Endothelial cell (in vitro differentiated cells): ENCODE measurements around the gene ARMS2. TPM values are rescaled to one million over a fixed set of nuclear protein-coding genes. Genes with fewer than 3 reads are reported as not detected.
A peak's percentile ranks its signal among the peaks of the same experiment; 100 is the strongest.

Experiments
- DNase-seq: peaks from one replicate; pipeline ENCODE4 v3.0.0; 2021; ENCODE audit warnings: low spot score
- H3K27ac Mint-ChIP-seq: one replicate; pipeline ENCODE4 v1.8.0; 2021; ENCODE audit warnings: mixed read lengths, inconsistent platforms; ENCODE audit not compliant: unreplicated experiment
- H3K27me3 Mint-ChIP-seq: one replicate; pipeline ENCODE4 v1.8.0; 2021; ENCODE audit warnings: mild to moderate bottlenecking, moderate library complexity, mixed read lengths, inconsistent platforms; ENCODE audit not compliant: unreplicated experiment
- H3K36me3 Mint-ChIP-seq: one replicate; pipeline ENCODE4 v1.8.0; 2021; ENCODE audit warnings: mild to moderate bottlenecking, low read depth, mixed read lengths, inconsistent platforms; ENCODE audit not compliant: unreplicated experiment
- H3K4me1 Mint-ChIP-seq: one replicate; pipeline ENCODE4 v1.8.0; 2021; ENCODE audit warnings: mild to moderate bottlenecking, mixed read lengths, inconsistent platforms; ENCODE audit not compliant: unreplicated experiment
- H3K4me3 Mint-ChIP-seq: one replicate; pipeline ENCODE4 v1.8.0; 2021; ENCODE audit warnings: mild to moderate bottlenecking, mixed read lengths, inconsistent platforms; ENCODE audit not compliant: unreplicated experiment
- H3K9me3 Mint-ChIP-seq: one replicate; pipeline ENCODE4 v1.8.0; 2021; ENCODE audit warnings: mixed read lengths, inconsistent platforms; ENCODE audit not compliant: unreplicated experiment
- CTCF ChIP-seq: fragments of 200-600 bp; sonication (generic); IDR thresholded peaks from one replicate; pipeline ENCODE4 v1.5.0; 2021; ENCODE audit warnings: antibody characterized with exemption; ENCODE audit not compliant: unreplicated experiment
- total RNA-seq: library from RNA; stranded (reverse); fragmentation: NEBNext Ultra II Directional; extraction: Animal tissue kit (Norgen Biotek cat#: 25700); gene quantifications from one replicate; pipeline ENCODE4 v1.2.1, GENCODE V29; 2021; ENCODE audit not compliant: unreplicated experiment

The ARMS2 gene
- total RNA-seq, 1 donor from 2014 or later = not detected

DNA sequence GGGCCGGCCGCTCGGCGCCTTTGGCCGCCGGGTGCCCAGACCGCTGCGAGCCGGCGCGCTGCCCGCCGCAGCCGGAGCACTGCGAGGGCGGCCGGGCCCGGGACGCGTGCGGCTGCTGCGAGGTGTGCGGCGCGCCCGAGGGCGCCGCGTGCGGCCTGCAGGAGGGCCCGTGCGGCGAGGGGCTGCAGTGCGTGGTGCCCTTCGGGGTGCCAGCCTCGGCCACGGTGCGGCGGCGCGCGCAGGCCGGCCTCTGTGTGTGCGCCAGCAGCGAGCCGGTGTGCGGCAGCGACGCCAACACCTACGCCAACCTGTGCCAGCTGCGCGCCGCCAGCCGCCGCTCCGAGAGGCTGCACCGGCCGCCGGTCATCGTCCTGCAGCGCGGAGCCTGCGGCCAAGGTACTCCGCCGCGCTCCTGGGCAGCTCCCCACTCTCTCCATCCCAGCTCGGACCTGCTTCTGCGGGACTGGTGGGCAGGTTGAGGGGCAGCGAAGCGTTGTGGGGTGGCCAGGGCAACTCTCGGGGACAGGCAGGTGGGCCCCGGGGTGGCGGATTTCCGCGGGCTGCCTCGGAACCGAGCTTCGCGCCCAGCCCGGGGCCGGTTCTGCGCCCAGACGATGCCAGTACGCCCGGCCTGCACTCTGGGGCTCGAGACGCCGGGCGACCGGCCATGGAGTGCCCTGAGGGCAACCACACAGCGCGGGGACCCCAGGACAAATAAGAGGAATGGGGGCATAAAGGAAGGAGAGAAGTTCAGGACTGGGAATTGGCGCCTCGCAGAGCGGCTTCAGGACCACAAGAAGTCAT, 7.5 kb downstream of the ARMS2 start:
- peak; percentile 31 for DNase-seq
- no peak overlapping the region for H3K27ac Mint-ChIP-seq
- no peaks in the 10 kb centered on the region for H3K9me3 Mint-ChIP-seq
- H3K27me3 Mint-ChIP-seq = peaks cover 12% of the 10 kb centered on the region
- H3K4me3 Mint-ChIP-seq = peak overlapping the region; percentile 94
- no peak for TF ChIP-seq CTCF
- peaks cover 6% of the 10 kb centered on the region for H3K36me3 Mint-ChIP-seq
- peaks cover 21% of the 10 kb centered on the region for H3K4me1 Mint-ChIP-seq

DNA sequence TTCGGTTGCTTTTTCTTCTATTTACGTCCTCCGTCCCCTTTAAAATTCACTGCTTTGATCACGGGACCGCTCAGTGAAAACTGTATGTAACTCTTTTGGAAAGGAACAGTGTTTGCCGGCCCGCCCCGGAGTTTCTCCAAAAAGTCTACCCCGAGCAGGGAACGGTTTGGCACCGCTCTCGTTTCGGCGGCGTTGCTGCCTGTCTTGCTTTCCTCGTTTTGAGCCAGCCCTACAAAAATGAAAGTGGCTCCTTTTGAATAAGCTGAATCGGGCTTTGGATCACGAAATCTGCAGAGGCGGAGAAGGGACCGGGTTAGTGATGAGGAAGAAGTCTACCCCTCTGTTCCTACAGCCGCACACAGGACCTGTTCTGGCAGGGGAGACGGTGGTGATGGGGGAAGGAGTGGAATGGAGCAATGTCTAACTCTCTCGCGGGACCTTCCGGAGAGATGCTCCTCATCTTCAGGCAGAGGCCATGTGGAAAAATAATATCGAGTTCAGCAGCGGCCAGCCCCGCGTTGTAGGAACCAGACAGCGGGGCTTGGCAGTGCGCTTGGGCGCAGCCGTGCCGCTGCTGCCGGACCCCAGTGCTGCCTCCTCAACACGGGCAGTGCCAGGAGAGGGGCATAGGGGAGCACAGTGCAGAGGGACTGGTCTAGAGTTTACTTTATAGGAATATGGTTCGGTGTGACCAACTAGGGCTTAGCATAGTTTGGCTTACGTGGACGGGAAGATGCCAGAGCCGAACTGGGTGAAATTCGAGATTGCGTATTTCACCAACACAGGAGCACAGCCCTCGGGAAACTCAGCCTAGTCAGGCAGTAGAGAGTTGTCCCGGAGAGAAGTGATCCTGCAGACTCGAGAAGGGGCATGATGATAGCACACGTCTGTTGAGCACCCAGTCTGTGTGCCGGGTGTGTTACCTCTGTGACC, 8.3 kb downstream of the ARMS2 start:
- peaks cover 6% of the 10 kb centered on the region for H3K36me3 Mint-ChIP-seq
- no peaks in the 10 kb centered on the region for H3K9me3 Mint-ChIP-seq
- DNase-seq = no peak
- H3K4me1 Mint-ChIP-seq = peaks cover 15% of the 10 kb centered on the region
- no peak overlapping the region for H3K27ac Mint-ChIP-seq
- no peak for TF ChIP-seq CTCF
- peak overlapping the region; percentile 94 for H3K4me3 Mint-ChIP-seq
- H3K27me3 Mint-ChIP-seq = peaks cover 12% of the 10 kb centered on the region

GRCh38 chr10:122463466-122464249, 9.2 kb downstream of the ARMS2 start:
- no peak for TF ChIP-seq CTCF
- Mint-ChIP-seq H3K9me3 (no peaks in the 10 kb centered on the region), H3K4me3 (peak overlapping the region; percentile 71), H3K4me1 (peaks cover 11% of the 10 kb centered on the region), H3K27ac (no peak overlapping the region), H3K27me3 (peaks cover 11% of the 10 kb centered on the region), H3K36me3 (peaks cover 6% of the 10 kb centered on the region)
- no peak for DNase-seq

DNA sequence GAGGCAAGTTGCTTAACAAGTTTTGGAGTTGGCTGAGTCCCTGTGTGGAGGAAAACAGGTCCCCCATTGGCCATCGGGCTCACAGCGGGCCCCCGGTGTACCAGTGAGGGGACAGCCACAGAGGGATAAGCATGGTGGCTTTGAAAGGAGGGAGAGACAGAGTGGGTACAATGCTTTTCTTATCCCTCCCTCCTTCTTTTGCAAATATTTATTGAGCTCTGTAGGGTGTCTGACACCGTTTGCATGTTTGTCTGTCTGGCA, 9.7 kb downstream of the ARMS2 start:
- H3K4me1 Mint-ChIP-seq = peaks cover 11% of the 10 kb centered on the region
- no peak overlapping the region for H3K4me3 Mint-ChIP-seq
- peaks cover 6% of the 10 kb centered on the region for H3K36me3 Mint-ChIP-seq
- TF ChIP-seq CTCF = no peak
- DNase-seq = no peak
- no peaks in the 10 kb centered on the region for H3K9me3 Mint-ChIP-seq
- H3K27ac Mint-ChIP-seq = no peak overlapping the region
- peaks cover 10% of the 10 kb centered on the region for H3K27me3 Mint-ChIP-seq
